ENCODE data around the gene PGBD4.

GRCh38 chr15:34125945-34126344 is 24.1 kb downstream of the PGBD4 start:
- no peak for TF ChIP-seq CTCF (IDR thresholded peaks at IDR 0.05; ENCODE audit: low read depth, low read length)
- no peak for TF ChIP-seq POLR2A (IDR thresholded peaks at IDR 0.05; ENCODE audit: extremely low read depth, insufficient read length)
- no peak for TF ChIP-seq MYC (IDR thresholded peaks at IDR 0.05; ENCODE audit: low read depth, low read length)

Measured in NB4 (cell line).